A549 (cell line): ENCODE measurements around the gene YRDC. TPM values are rescaled to one million over a fixed set of nuclear protein-coding genes. Genes with fewer than 3 reads are reported as not detected.

Experiments
- ATAC-seq, 2 experiments: fragments of 200-7000 bp in 1 of 2; fragments of >200 bp in 1 of 2; cut with Nextera tagmentation in 1 of 2; cut with Tn5 transposase in 1 of 2; 3 replicates each; pipeline versions ENCODE4 v1.8.0 to v1.9.1; 2018 to 2020; ENCODE audit warnings: mild to moderate bottlenecking in 1 of 2, moderate library complexity in 1 of 2
- CTCF ChIA-PET: fragments of 300-600 bp; sonication (Branson Sonifier 250); formaldehyde crosslinking; extraction: SDS; loops from one replicate; lab custom pipeline; 2021; ENCODE audit warnings: antibody characterized with exemption, inconsistent platforms; lab: Yijun Ruan, JAX
- POLR2A ChIA-PET: fragments of 350-600 bp; formaldehyde crosslinking; extraction: SDS; loops from one replicate; lab custom pipeline; 2021; ENCODE audit warnings: antibody characterized with exemption, inconsistent platforms; lab: Yijun Ruan, JAX
- DNase-seq, 2 experiments: peaks; one replicate each; pipeline versions ENCODE4 v3.0.0 to v3.0.0-alpha.2; 2011 to 2016; ENCODE audit warnings: low read depth in 1 of 2, low spot score in 1 of 2
- FAIRE-seq: peaks from 2 replicates; lab custom pipeline; 2011; peaks lifted over from hg19 to GRCh38; lab: Jason Lieb, UNC
- H3K27ac ChIP-seq, 2 experiments: fragments of >200 bp; sonication (Bioruptor Twin); formaldehyde crosslinking; 3 replicates each; pipeline ENCODE4 v1.5.1; 2016 to 2017
- H3K4me1 ChIP-seq: fragments of >200 bp; sonication (Bioruptor Twin); formaldehyde crosslinking; 3 replicates; pipeline ENCODE4 v1.6.1; 2016
- H3K4me2 ChIP-seq: fragments of >200 bp; sonication (Bioruptor Twin); formaldehyde crosslinking; 3 replicates; pipeline ENCODE4 v1.6.1; 2016
- H3K4me3 ChIP-seq: fragments of >200 bp; sonication (Bioruptor Twin); formaldehyde crosslinking; 3 replicates; pipeline ENCODE4 v1.5.1; 2016
- H3K9me3 ChIP-seq: fragments of >200 bp; sonication (Bioruptor Twin); formaldehyde crosslinking; 3 replicates; pipeline ENCODE4 v1.6.1; 2016
- BCL3 ChIP-seq: fragments of >200 bp; sonication (Bioruptor Twin); formaldehyde crosslinking; IDR thresholded peaks from 3 replicates; pipeline ENCODE4 v1.6.1; 2016
- CEBPB ChIP-seq, 2 experiments: fragments of >200 bp in 1 of 2; sonication (Bioruptor Twin) in 1 of 2; formaldehyde crosslinking in 1 of 2; IDR thresholded peaks; 2 replicates each; pipeline ENCODE4 v1.6.1; 2012 to 2016
- CHD4 ChIP-seq: fragments of 200-600 bp; sonication (generic); IDR thresholded peaks from 2 replicates; pipeline ENCODE4 v1.6.1; 2016; ENCODE audit warnings: antibody characterized with exemption, mild to moderate bottlenecking, borderline replicate concordance
- CTCF ChIP-seq: fragments of >200 bp; sonication (Bioruptor Twin); formaldehyde crosslinking; IDR thresholded peaks from 3 replicates; pipeline ENCODE4 v1.5.1; 2016
- FOSB ChIP-seq: fragments of 250-450 bp; sonication (Bioruptor Pico); IDR thresholded peaks from 2 replicates; pipeline ENCODE4 v1.5.0; 2020; ENCODE audit warnings: mild to moderate bottlenecking, moderate library complexity
- FOXS1 ChIP-seq: fragments of 250-450 bp; sonication (Bioruptor Pico); IDR thresholded peaks from 2 replicates; pipeline ENCODE4 v1.5.0; 2020; ENCODE audit warnings: mild to moderate bottlenecking, moderate library complexity
- GATA3 ChIP-seq: IDR thresholded peaks from 2 replicates; pipeline ENCODE4 v1.6.1; 2012; ENCODE audit warnings: borderline replicate concordance
- HES2 ChIP-seq: fragments of >200 bp; sonication (Bioruptor Twin); formaldehyde crosslinking; IDR thresholded peaks from 2 replicates; pipeline ENCODE4 v1.6.1; 2016
- HOXB13 ChIP-seq: fragments of 250-450 bp; sonication (Bioruptor Pico); IDR thresholded peaks from 2 replicates; pipeline ENCODE4 v1.5.0; 2020; ENCODE audit warnings: low read depth, mild to moderate bottlenecking, moderate library complexity
- HOXB5 ChIP-seq: fragments of 250-450 bp; sonication (Bioruptor Pico); IDR thresholded peaks from 2 replicates; pipeline ENCODE4 v1.5.0; 2020; ENCODE audit warnings: mild to moderate bottlenecking, moderate library complexity
- JUN ChIP-seq, 2 experiments: fragments of >200 bp; sonication (Bioruptor Twin); formaldehyde crosslinking; IDR thresholded peaks; 2 replicates in 1 of 2; 3 replicates in 1 of 2; pipeline ENCODE4 v1.6.1; 2016 to 2017
- MAFK ChIP-seq: fragments of 450-650 bp; IDR thresholded peaks from 2 replicates; pipeline ENCODE4 v1.6.1; 2014; ENCODE audit not compliant: partially characterized antibody
- MAX ChIP-seq: IDR thresholded peaks from 2 replicates; pipeline ENCODE4 v1.6.1; 2012
- MAZ ChIP-seq: fragments of 150-350 bp; IDR thresholded peaks from 2 replicates; pipeline ENCODE4 v1.6.1; 2014; ENCODE audit warnings: antibody characterized with exemption, low read depth, low read length, borderline replicate concordance
- MYC ChIP-seq: IDR thresholded peaks from 2 replicates; pipeline ENCODE4 v1.6.1; 2012; ENCODE audit warnings: mild to moderate bottlenecking, inconsistent platforms, low read length, improper control_type of control experiment, borderline replicate concordance
- NFE2L2 ChIP-seq: fragments of 150-350 bp; conservative IDR thresholded peaks from 2 replicates; pipeline ENCODE4 v1.6.1; 2014; ENCODE audit warnings: low read length
- PHF8 ChIP-seq: fragments of 200-600 bp; sonication (generic); IDR thresholded peaks from 2 replicates; pipeline ENCODE4 v1.6.1; 2016; ENCODE audit warnings: low read depth, mild to moderate bottlenecking, antibody characterized with exemption, moderate library complexity, borderline replicate concordance
- POLR2A ChIP-seq: IDR thresholded peaks from 2 replicates; pipeline ENCODE4 v1.6.1; 2012; ENCODE audit warnings: mild to moderate bottlenecking, low read length
- POLR2AphosphoS2 ChIP-seq: conservative IDR thresholded peaks from 2 replicates; pipeline ENCODE4 v1.6.1; 2012; ENCODE audit warnings: low read length, improper control_type of control experiment, inconsistent platforms
- REST ChIP-seq: fragments of 200-600 bp; sonication (generic); IDR thresholded peaks from 2 replicates; pipeline ENCODE4 v1.6.1; 2016; ENCODE audit warnings: antibody characterized with exemption, mild to moderate bottlenecking, moderate library complexity
- RFX5 ChIP-seq: fragments of 450-650 bp; IDR thresholded peaks from 2 replicates; pipeline ENCODE4 v1.7.1; 2014; ENCODE audit warnings: antibody characterized with exemption, mild to moderate bottlenecking, moderate library complexity
- RNF2 ChIP-seq: fragments of 200-600 bp; sonication (generic); IDR thresholded peaks from 2 replicates; pipeline ENCODE4 v1.6.1; 2016; ENCODE audit warnings: low read depth, mild to moderate bottlenecking, antibody characterized with exemption, moderate library complexity, borderline replicate concordance
- SREBF2 ChIP-seq: fragments of 450-650 bp; IDR thresholded peaks from 2 replicates; pipeline ENCODE4 v1.6.1; 2014; ENCODE audit warnings: mild to moderate bottlenecking, moderate library complexity
- TP53 ChIP-seq: fragments of 250-450 bp; sonication (Bioruptor Pico); IDR thresholded peaks from 2 replicates; pipeline ENCODE4 v1.5.0; 2021; ENCODE audit warnings: mild to moderate bottlenecking, moderate library complexity
- ZC3H11A ChIP-seq: fragments of 450-650 bp; IDR thresholded peaks from 2 replicates; pipeline ENCODE4 v1.6.1; 2014; ENCODE audit warnings: antibody characterized with exemption, mild to moderate bottlenecking
- WGBS: methylation state at CpG from one replicate; pipeline ENCODE4 v1.1.6; 2017; ENCODE audit errors: missing lambda C conversion rate; 5-methylcytosine and 5-hydroxymethylcytosine counted together
- polyA minus RNA-seq: library from RNA; depleted of rRNA, polyadenylated mRNA; stranded (reverse); fragments of >200 nt; gene quantifications from 2 replicates; pipeline ENCODE4 v1.2.3, GENCODE V29; 2011; rRNA and poly(A)+ RNA removed
- polyA plus RNA-seq, 4 experiments: library from polyadenylated mRNA; depleted of rRNA in 3 of 4; stranded (reverse); fragments of >200 nt; fragmentation: RNase III in 1 of 4; extraction: RNeasy Plus Mini Kit Qiagen cat#74134 plus additional on column Dnase treatment in 1 of 4; gene quantifications; 2 replicates in 3 of 4; 3 replicates in 1 of 4; pipeline ENCODE4 v1.2.3, GENCODE V29; 2011 to 2017

YRDC gene
- polyA plus RNA-seq (2011; rRNA removed) (21.0 and 21.7 TPM in 2 replicates), polyA plus RNA-seq (2017; fragmentation: RNase III; extraction: RNeasy Plus Mini Kit Qiagen cat#74134 plus additional on column Dnase treatment) (12.2 to 12.8 TPM (median 12.3 TPM) in 3 replicates), polyA minus RNA-seq (11.7 and 15.3 TPM in 2 replicates)
- 24.3 and 29.0 TPM in 2 replicates for polyA plus RNA-seq (2012; cell fraction: cytosol; rRNA removed)
- polyA plus RNA-seq (2012; cell fraction: nucleus; rRNA removed) = 17.5 and 17.9 TPM in 2 replicates

GRCh38 chr1:37807555-37808368, at the start of gene YRDC, which contains the start of gene C1orf122:
Gene YRDC (minus strand): TSS chr1:37808208. CDS start chr1:37808180, 28 bp downstream.
Gene C1orf122 (plus strand): TSS chr1:37807790. CDS start chr1:37808405, 615 bp downstream.
- ATAC-seq = peak; percentile 91 to 93
- no peaks in the 10 kb centered on the region for H3K9me3 ChIP-seq
- WGBS = 2% methylated on average over 13 of the region's 95 CpGs
- peaks cover 32% of the 10 kb centered on the region; the same call in 2 of the 3 replicates for H3K4me1 ChIP-seq
- H3K4me2 ChIP-seq = peak within 1 kb of the TSS; percentile 96
- POLR2A ChIA-PET = interaction anchor here (0.7 to 1.8 kb wide), 6 partner anchors 10 to 119 kb away, joined by 3 to 14 read pairs (median 7); partner anchors contain the start of genes CDCA8, EPHA10 and MTF1
- FAIRE-seq = no peak
- CTCF ChIA-PET = interaction anchor here (0.6 to 1.1 kb wide), 3 partner anchors 9 to 1576 kb away, joined by 3 to 7 read pairs (median 5); no protein-coding TSS in a partner anchor
- TF ChIP-seq POLR2A (peak; percentile 69), ZC3H11A (no peak), CHD4 (no peak), MAX (peak; percentile 81), PHF8 (peak; percentile 12; the same call in 1 of the 2 replicates), MYC (0 out of 2 replicates have a peak, but pooled peaks have one; percentile 14), JUN (IDR thresholded peaks at IDR 0.05) (peak; percentile 27 to 89; a peak in 3 of 5 replicates), BCL3 (peak; percentile 87)
- DNase-seq = peak; percentile 90 to 92
- peak within 1 kb of the TSS; percentile 99 for H3K4me3 ChIP-seq
- peak within 1 kb of the TSS; percentile 99 to 100 for H3K27ac ChIP-seq

GRCh38 chr1:37854406-37854805, 46.4 kb upstream of the YRDC start:
- no peak overlapping the region for H3K4me3 ChIP-seq
- ChIA-PET POLR2A (no interaction called here), CTCF (interaction anchor here (1.3 kb wide), 1 partner anchor 46 kb away, joined by 3 read pairs; no protein-coding TSS in a partner anchor)
- 87% methylated on average over 6 of the region's 6 CpGs for WGBS
- no peak for ATAC-seq
- no peak for TF ChIP-seq HOXB5 (CRISPR knock-in tag)
- TF ChIP-seq GATA3 = no peak
- no peak for TF ChIP-seq MAFK
- no peak for TF ChIP-seq HES2
- no peak for TF ChIP-seq FOXS1 (CRISPR knock-in tag)
- TF ChIP-seq CEBPB (IDR thresholded peaks at IDR 0.05) = no peak
- TF ChIP-seq TP53 (CRISPR knock-in tag) = no peak
- TF ChIP-seq JUN (IDR thresholded peaks at IDR 0.05) = no peak
- TF ChIP-seq RFX5 = no peak
- TF ChIP-seq FOSB (CRISPR knock-in tag) = no peak
- TF ChIP-seq RNF2 = no peak
- no peak for TF ChIP-seq NFE2L2
- no peak overlapping the region for H3K27ac ChIP-seq
- H3K4me1 ChIP-seq = peaks cover 6% of the 10 kb centered on the region
- no peak overlapping the region for H3K4me2 ChIP-seq
- no peaks in the 10 kb centered on the region for H3K9me3 ChIP-seq
- FAIRE-seq = no peak
- DNase-seq = no peak

GRCh38 chr1:37853157-37853556, 45.1 kb upstream of the YRDC start:
- Histone ChIP-seq H3K4me3 (no peak overlapping the region), H3K9me3 (no peaks in the 10 kb centered on the region), H3K4me2 (no peak overlapping the region), H3K27ac (no peak overlapping the region), H3K4me1 (peaks cover 3% of the 10 kb centered on the region)
- DNase-seq (no peak), ATAC-seq (no peak), FAIRE-seq (no peak)
- CTCF ChIA-PET = interaction anchor here (1.2 to 1.3 kb wide), 2 partner anchors 9 to 44 kb away, joined by 3 read pairs; no protein-coding TSS in a partner anchor
- POLR2A ChIA-PET = no interaction called here
- TF ChIP-seq ZC3H11A = no peak
- no peak for TF ChIP-seq FOXS1 (CRISPR knock-in tag)
- TF ChIP-seq CTCF = no peak
- no peak for TF ChIP-seq NFE2L2
- no peak for TF ChIP-seq SREBF2
- no peak for TF ChIP-seq POLR2AphosphoS2
- TF ChIP-seq GATA3 = no peak
- TF ChIP-seq HOXB13 (CRISPR knock-in tag) = no peak
- no peak for TF ChIP-seq REST
- no peak for TF ChIP-seq MAZ
- no peak for TF ChIP-seq POLR2A
